ENCODE measurements around the gene FDX1.

The FDX1 gene

DNA sequence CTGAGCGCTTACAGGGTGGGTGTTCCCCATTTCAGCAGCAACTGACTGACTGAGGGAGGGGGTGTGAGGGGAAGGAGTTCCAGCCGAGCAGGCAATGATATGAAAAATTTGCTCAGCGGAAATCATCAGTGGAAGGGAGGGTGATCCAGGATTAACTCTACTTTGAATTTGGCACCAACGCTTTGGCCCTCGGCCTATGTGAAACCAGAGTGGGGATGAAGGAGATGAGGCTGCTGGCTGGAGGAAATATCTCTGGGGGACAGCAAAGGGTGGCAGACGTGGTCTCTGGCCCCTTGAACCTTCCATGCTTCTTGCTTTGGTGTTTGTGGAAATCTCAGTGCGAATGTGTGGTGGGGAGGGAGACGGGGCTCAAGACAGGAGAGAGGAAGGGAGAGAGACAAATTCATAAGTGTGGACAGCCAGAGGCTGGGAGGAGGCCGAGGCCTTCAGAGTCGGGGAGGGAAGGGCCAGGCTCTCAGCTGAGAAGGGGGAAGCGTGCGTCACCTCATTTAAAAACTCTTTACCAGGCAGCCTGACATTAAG lies 83.6 kb downstream of the FDX1 start:
- no peak for DNase-seq

DNA sequence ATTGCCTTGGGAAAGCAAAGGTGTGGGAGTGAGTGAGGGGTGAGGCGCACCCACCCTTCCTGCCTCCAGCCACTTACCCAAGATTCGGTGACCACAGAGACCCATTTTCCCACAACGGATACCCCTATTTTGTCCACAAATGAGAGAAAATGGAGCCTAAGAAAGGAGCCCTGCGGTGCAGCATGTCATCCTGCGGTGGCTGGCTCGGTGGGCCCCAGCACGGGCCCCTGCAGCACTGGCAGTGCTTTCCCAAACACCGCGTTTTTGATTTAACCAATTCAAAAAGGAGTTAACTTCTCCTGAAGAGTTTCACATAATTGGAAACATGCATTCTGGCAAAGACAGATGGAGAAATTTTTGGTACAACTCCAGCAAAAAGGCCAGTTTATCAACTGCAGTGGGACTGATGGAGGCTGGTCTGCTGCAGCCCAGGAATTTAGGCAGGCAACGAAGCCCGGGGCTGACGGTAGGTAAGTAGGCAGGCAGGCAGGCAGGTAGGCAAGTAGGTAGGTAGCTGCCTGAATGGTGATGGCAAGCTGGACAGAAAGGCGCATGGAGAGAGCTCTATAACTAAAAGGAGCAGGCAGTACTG lies 84.2 kb downstream of the FDX1 start:
- DNase-seq = no peak
